Mucosa of gallbladder (tissue), 1 donor: ENCODE measurements around the gene CFAP77. TPM values are rescaled to one million over a fixed set of nuclear protein-coding genes. Genes with fewer than 3 reads are reported as not detected.

Experiments
- DNase-seq: peaks from one replicate; pipeline ENCODE4 v3.0.0-alpha.2; 2020; ENCODE audit warnings: low spot score
- total RNA-seq: library from RNA; stranded (reverse); gene quantifications from one replicate; pipeline ENCODE4 v1.2.1, GENCODE V29; 2021
- donor health status: DM: no; HTN: no; CAD: no.

CFAP77 gene
- total RNA-seq, 1 donor from 2014 or later, result not detected

DNA sequence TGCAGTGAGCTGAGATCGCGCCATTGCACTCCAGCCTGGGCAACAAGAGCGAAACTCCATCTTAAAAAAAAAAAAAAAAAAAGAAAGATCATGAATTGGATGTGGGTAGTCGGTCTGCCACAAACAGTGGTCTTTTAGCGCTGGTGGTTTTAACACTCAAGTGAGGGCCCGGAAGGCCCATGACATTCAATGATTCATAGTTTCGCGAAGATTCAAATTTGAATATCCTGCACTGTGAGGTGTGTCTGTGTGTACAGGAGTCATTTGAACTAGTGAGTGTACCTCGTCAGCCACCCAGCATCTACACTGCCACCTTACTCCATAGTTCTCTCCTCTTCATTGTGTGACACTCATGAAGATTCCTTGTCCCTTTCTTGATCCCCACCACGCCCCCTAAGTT is 41.3 kb downstream of the CFAP77 start:
- no peak for DNase-seq

DNA sequence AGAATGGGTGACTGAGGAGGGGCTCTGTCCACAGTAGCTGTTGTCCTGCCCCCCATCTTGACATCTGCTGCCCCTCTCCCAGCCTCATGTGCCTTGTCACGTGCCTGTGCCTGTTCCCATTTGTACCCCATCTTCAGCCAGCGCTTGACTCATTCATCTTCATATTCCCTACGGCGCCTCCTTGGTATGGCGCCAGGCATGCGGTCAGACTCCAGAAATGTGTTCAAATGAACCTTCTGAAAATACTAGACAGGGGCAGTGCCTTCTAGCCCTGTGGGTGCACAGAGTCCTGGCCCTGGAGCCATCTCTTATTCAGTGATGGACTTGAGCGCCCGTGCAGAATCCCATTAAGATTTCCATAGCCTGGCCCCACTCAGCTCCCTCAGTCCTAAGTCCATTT is 46.2 kb downstream of the CFAP77 start:
- no peak for DNase-seq

DNA sequence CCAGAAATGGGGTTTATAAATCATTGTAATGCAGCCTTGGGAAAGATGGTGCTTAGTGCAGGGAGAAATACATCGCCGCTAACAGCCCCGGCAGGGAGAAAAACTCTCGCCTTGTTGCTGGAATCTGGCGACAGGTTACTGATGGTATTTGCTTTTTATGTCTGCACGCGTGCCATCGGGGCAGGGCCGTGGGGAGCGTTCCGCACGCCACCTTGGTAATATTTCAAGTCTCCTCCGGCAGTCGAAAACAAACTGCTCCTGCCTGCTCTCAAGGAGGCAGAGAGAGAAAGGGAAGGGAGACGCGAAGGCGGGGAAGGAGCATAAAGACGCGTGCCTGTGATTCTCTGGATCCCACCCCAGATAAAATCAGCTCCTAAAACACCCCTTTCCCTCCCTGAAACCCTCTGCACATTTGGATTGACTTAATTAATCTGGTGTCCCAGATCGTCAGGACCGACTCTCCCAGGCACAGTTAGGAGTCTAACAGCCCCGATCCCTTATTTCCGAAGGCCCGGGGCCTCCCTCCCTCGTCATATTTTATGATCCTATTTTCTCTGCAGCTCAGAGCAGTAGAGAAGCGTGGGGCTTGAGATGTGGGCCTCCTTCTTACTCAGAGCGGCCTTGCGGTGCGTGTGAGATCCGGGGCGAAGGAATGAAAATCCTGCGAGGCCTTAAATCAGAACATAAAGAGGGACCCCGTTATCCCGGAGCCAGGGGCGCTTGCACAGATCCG is 47.7 kb downstream of the CFAP77 start:
- no peak for DNase-seq

DNA sequence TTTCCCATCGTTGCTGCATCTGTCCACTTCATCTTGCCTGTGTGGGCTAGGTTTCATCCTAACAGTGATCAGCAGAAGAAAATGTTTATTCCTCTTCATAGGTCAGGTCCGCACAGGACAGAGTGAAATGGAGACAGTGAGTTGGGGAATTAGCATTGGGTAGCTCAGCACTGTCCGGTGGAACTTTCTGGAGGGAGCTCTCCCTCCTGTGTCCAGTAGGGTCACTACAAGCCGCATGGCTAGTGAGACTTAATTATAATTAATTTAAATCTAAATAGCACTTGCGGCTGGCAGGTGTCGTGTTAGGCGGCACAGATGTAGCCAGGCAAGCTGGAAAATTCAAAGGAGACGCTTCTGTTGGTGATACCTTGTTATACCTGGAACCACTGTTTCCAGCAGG is 48.4 kb downstream of the CFAP77 start:
- no peak for DNase-seq

DNA sequence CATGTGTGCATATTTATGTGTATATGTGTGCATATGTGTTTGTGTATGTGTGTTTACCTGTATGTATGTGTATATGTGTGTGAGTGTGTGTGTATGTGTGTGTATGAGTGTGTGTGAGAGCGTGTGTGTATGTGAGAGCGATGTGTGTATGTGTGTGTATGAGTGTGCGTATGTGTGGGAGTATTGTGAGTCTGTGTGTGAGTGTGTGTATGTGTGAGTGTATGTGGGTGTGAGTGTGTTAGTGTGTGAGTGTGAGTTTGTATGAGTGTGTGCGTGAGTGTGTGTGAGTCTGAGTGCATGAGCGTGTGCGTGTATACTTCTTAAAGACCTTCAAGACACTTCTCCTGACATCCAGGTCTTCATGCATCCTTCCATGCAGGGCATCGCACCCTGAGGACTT is 49.6 kb downstream of the CFAP77 start:
- DNase-seq, result no peak

DNA sequence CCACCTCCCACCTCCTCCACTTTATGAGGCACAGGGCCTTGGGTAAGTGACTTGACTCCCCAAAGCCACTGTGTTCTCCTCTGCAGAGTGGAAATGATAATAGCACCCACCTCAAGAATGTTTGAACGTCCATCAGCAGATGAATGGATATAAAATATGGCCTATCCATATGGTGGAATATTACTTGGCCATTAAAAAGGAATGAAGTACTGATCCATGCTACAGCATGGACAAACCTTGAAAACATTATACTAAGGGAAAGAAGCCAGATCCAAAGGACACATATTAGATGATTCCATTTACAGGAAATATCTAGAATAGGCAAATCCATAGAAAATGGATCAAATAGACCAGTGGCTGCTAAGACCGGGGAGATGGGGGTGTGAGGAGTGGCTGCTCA is 50.2 kb downstream of the CFAP77 start:
- no peak for DNase-seq

DNA sequence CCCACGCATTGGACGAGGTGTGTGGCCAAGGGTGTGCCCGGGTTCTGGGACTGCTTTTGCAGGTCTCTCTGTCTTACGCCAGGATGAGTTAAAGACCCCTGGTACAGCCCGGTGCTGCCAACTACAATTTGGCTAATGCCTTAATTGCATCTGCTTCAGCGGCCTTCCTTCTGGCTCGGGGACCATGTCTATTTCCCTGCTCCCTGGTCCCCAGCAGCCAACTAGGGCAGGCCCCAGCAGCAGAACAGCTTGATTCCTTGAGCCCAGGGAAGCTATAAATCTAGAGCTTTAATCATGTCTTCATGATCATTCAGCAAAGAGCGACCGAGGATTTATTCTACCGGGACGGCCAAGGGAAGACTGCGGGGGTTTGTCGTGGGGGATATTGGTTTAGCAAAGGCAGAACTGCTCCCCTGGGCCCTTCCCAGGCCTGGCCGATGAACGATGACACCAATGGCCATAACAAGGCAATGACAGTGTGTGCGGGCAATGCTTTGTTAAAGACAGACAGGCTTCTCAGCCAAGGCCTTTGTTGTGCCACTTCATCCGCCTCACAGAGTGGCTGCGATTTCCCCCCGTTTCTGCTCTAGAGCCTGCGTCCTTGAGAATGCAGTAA is 51.4 kb downstream of the CFAP77 start:
- DNase-seq, result no peak

DNA sequence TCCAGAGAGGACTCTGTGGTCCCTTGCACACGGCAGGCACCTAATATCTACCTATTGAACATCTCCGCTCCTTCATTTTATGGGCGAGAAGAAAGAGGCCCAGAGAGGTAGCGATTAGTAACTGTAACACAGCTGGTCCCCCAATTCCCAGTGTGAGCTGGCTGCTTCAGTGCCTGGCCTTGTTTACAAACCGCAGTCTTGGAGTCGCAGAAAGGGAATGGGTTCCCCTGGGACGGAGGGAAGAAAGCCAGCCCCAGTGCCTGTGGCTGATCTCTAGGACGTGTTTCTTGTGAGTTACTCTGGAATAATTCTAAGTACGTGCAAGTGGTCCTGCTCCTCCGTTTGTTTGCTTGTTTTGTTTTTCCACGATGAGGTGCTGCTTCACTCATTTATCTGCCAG is 52.0 kb downstream of the CFAP77 start:
- no peak for DNase-seq

DNA sequence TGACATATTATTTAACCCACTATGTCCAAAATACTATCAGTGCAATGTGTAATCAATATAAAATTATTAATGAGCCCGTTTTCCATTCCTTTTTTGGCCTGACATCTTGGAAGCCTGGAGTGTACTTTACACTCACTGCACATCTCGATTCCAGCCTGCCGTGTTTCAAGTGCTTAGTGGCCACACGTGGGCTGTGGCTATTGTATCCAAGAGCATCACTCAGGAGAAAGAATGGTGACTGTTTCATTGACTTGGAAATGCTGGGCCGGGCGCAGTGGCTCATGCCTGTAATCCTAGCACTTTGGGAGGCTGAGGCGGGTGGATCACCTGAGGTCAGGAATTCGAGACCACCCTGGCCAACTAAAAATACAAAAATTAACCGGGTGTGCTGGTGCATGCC is 54.5 kb downstream of the CFAP77 start:
- DNase-seq, result no peak

DNA sequence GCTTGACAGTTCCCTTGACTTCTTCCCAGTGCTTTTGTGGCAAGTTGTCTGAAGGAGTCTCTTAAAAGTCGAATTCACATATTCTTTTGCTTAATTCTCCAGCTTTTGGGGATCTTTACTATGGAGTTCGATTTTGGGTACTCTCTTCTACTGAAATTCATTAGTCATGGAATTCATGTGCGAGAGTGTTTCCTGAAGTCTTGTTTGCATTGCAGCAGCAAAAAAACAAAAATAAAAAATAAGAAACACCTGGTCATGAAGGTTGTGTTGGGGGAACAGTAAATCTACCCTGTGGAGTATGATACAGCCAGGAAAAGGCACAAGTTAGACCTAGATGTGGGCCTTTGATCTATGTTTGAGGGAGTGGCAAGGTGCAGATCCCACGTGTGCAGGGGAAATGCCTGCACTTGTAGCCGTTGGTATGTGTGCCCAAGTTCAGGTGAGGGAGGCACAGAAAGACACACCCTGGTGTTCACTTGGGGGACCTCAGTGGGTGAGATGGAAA is 55.2 kb downstream of the CFAP77 start:
- DNase-seq, result no peak

DNA sequence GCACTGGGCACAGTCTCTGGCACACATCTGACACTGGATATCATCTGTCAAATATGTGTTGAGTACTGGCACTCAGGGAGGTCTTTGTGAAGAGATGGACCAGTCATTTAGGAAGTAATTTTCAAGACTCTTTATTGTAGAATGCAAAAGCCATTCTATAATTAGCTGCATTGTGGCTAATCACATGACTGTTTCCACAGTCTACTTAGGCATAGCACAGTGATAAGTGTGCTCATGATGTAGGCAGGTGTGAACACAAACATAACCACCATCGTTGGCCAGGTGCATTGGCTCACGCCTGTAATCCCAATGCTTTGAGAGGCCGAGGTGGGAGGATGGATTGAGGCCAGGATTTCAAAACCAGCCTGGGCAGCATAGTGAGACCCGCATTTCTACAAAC is 62.2 kb downstream of the CFAP77 start:
- DNase-seq, result no peak

DNA sequence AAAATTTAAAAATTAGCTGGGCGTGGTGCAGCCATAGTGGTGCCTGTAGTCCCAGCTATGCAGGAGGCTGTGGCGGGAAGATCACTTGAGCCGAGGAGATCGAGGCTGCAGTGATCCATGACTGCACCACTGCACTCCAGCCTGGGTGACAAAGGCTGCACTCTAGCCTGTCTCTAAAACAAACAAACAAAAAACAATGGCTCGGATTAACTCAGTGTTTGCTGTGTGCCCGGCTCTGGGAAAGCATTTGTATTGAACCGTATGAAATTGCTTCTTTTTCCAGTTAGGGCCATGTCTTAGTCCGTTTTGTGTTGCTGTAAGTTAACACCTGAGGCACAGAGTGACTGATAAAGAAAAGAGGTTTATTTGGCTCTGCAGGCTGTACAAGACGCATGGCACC is 62.6 kb downstream of the CFAP77 start:
- DNase-seq, result no peak

DNA sequence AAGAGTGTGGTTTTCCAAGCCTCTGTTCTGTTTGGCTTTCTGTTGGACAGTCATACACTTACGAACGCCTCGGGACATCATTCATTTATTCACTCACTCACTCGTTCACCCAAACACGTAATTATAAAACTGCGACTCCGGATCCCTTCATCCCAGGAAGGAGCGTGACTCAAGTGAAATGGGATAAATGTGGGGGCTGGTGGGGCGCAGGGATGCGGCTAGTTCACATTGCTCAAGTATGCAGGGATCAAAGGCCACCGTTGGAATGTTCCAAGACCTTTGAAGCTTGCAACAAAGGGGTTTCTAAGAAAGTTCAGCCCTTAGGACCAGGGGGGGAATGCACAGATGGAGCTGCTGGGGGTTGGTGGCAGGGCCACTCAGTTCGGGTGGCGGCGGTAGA is 64.2 kb downstream of the CFAP77 start:
- no peak for DNase-seq

DNA sequence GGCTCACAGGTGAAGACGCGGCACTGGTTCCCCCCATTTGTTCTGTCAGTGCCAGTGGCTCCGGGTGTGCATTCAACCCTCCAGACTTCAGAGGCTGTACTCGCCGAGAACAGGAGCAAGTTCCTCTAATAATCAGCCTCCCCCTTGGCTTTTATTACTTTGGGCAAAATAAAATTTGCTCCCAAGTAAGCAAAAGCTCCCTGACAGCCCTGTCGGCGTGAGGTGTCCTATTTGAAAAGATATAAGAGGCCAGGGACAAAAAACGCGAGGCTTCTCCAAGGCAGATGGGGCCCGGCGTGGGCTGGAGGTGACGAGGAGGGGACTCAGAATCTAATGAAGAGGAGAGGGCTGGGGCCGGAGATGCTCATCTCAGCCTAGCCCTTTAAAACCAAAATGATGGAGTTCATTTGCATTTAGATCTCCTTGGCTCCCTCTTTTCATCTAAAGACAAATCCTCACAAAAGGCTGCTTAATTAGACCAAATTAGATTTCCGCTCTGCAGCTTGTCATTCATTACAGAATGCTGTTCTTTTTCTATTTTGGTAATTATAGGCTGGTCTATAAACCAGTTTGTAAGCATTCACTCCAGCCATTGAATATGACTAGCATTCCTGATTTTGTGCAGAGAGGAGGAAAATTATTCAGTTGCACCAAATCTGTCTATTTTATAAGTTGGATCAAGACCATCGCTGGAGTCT is 68.5 kb downstream of the CFAP77 start:
- no peak for DNase-seq

DNA sequence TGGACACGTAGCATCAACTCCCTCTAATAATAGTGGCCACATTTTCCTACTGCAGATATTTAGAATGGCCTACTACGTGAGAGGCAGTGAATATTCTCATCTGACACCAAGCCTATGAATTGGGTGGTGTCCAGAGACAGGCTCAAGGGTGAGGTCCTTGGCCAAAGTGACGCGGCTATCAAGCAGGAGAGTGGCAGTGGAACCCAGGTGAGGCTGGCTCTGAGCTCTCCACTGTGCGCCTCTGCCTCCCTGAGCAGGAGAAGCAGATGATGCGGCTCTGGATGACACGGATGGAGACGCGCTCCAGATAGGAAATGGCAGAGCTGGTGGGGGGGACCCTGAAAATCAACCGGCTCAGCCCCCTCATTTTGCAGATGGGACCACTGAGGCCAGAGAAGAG is 69.7 kb downstream of the CFAP77 start:
- DNase-seq, result no peak

DNA sequence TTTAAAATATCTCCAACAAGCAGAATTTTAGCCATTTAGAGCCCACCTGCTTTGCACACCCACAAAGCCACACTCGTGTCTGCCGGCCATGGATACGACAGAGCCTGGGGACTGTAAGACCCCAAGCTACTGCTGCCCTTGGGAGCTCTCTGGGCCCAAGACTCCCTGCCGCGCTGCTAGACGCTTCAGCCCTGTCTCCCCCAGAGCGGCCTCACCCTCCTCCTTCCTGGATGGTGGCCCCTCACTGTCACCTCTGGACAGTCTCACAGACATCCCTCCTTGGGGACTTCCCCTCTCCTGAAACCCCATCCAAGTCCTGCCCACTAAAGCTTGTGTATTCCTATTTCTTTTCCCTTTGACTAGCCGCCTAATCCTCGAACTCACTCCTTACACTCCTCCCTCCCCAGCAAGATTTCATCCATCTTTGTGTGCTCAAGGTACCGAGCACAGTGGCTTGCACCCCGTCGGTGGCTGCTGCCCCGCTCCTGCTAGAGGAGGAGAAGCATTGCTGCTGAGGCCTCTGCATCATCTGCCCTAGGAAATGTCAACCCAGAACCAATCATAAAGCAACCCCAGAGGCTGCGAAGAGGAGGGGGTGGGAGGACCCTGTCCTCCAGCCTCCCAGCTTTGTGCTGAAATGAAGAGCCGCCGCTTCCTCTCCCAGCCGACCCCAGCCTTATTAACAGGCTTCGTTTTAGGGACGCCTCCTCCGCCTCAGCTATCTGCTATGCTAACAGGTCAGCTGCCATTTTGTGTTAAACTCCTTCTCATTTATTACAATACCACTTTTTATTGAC is 71.2 kb downstream of the CFAP77 start:
- DNase-seq, result no peak

DNA sequence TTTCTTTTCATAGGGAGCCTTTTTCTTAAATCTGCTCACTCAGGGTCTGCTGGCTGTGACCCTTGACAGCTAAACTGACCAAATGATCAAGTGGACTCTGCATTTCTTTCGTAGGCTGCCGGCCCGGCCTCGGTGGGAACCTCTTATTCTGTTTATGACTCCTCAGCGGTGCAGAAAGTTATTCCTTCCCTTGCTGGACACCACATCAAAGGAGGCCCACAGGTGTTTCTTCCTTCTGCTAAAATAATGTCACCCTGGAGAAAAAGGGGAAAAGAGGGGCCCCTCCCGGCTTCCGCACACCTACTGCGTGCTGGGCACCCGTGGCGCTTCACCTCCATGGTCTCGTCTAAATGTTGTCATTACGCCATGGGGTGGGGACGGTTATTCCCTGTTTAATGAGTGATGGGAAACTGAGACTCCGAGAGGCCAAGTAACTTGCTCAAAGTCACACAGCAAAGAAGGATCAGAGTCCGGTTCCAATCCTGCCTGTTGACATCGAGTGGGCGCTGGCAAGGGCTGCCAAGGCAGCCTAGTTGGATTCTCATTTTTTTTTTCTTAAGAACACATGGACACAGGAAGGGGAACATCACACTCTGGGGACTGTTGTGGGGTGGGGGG is 72.3 kb downstream of the CFAP77 start:
- no peak for DNase-seq

DNA sequence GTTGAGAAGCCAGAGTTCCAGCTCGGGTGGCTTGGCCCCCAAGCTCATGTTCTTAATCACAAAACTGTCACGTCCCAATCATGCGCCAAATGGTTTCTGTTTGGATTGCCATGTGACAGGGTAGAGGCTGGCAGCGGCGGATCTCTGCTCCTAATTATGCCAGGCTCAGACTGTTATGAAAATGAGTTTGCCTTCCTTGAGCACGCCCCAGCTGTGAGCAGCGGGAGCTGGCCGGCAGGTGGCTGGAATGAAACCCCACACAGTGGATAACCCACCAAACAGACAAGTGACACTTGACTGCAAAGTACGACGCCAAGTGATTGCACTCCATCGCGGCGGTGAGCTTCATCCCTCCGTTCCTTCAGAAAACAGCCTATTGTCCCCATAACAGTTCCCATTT is 75.4 kb downstream of the CFAP77 start:
- no peak for DNase-seq

DNA sequence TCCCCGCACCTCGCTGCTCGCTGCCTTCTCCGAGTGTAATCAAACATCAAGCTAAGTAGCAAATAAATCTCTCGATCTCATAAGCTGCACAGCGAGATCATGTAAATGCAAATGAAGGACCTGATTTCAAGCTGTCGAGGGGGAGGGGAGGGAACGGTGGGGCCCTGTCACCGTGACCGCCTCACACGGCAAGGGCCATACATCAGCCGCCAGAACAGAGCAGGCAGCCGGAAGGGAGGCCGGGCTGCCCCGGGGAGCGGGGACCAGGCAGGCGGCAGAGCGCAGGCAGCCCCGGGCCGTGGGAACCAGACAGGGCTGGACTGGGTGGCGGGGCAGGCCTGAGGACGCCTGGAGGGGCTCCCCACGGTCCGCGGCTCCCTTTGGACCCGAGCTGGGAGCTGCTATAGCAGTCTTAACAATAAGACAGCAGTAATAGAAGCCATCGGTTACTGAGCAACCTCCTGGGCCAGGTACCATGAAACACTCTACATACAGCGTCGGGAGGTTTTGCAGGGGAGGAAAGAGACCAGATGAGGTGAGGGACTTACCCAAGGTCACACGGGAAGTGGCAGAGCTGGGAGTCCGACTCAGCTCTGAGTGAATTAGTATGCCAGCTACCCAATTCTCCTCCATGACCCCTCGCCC is 76.8 kb downstream of the CFAP77 start:
- no peak for DNase-seq

DNA sequence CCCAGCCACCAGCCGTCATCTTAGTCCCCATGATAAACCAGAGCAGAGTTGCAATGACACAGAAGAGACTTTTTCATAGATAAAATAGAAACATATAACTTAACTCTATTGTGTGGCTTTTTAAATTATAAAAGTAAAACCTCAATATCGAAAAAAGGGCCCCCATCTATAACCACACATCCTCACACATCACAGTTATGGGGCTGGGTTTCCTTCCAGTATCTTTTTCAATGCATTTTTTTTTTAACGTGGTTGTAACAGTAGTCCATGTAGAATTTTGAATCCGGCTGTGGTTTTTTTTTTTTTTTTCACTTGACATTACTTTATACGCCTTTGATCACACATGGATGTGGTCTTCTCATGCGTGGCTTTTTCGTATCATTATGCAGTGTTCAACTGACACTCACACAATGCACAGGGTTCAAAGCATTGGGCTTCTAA is 77.4 kb downstream of the CFAP77 start:
- DNase-seq, result no peak

DNA sequence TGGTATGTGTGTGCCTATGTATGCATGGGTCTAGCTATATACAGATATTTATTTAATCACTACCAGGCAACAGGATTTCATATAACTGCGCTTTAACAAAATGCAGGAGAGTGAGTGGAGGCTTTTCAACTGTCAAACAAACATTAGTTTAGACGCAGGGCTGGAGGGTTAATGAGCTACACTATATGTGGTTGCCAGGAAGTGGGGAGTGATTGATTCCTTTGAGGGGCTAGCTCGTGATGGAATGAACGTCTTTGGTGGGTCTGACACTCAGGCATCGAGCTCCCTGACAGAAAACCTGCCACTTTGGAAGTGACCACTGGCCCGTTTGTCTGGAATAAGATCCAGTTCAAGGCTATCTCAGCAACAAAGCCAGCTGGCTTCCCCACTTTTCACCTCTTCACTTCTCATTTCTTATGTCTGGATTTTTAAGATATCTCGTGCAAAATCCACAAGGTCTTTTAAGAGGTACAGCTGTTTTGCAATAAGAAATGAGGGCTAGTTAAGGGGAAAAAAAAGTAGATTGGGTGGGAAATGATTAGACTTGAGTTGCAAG is 78.0 kb downstream of the CFAP77 start:
- no peak for DNase-seq
